NCI-H2227 (cell line): Measurements from ENCODE around the gene QSOX2.

Source experiments
- DNase-seq: peaks from one replicate; lab custom pipeline; 2025; ENCODE audit not compliant: unreplicated experiment; lab: John Stamatoyannopoulos, UW

QSOX2 gene

DNA sequence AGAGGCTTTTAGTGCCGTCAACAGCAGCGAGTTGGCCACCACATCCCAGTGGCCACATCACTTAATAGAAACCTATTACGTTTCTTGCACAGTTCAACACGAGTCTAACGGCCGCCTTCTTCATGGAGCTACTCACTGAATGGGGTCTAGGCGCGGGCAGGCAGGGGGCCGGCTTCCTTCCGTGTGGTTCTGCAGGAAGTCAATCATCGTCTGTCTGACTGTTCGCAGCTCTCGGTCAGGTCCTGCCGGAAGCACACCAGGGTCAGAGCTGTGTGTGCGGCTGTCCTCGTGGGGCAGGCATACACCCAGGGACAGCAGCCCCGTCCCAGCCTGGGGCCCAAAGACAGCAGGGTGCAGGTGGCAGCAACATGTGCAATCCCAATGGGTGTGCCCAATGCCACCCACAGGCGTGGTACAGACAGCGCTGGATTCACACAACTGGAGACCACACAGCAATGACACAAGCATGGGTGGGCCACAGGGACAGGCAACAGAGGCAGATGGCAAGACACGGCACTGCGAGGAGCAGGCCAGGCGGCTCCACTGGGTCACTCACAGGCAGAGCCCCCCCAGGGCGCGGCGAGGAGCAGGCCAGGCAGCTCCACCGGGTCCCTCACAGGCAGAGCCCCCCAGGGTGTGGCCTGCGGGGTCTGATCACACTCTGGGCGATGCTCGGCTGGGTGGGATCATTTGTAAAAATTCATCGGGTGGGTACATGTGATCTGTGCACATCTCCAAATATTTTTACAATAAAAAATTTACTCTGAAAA lies 21.6 kb downstream of the QSOX2 start:
- DNase-seq: no peak

DNA sequence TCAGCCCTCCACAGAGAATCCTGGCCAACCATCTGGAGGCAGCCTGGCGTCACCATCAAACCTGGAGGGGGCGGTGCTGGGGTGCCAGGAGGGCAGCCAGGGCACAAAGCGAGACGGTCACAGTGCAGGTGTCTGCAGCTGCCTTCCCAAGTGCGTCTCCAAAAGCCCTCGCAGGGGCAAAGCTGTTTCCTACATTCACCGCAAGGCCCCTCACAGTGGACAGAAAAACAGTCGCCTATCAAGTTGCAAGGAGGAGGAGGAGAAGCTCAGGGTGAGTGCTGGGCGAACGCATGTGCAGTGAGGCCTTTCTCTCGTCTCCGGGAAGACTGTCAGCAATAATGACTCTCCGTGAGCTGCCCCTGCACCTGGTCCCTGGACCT lies 22.7 kb downstream of the QSOX2 start:
- DNase-seq: no peak

DNA sequence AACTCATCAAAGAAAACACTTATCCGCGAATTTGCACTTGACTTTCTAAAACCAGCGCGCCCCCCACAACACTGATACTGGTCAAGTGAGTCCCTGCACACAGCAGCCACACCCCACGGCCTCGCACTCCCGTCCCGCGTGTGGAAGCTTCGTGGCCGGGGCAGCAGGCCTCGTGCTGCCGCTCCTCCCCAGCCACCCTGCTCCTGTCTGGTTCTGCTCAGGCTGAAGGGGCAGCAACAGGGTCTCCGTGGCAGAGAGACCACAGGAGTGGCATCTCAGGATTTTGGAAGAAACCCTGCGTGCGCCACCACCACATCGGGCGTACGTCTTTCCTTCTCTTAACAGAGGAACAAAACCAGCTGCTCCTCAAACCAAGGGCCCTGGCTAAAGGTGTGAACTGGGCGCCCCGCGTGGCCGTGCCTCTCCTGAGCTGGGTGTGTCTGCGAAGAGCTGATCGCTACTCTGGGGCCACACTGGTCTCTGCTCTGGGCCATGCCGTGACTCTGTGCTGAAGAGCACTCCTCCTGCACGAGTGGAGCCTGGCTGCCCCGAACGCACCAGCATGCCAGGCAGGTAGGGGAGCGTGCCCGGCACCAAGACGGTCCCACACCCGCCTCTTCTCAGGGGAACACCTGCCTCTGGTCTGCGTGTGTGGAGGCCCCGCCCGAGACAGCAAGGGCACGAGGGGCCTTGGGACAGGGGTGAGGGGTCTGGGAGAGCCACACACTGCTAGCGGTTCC lies 23.3 kb downstream of the QSOX2 start:
- DNase-seq: no peak

DNA sequence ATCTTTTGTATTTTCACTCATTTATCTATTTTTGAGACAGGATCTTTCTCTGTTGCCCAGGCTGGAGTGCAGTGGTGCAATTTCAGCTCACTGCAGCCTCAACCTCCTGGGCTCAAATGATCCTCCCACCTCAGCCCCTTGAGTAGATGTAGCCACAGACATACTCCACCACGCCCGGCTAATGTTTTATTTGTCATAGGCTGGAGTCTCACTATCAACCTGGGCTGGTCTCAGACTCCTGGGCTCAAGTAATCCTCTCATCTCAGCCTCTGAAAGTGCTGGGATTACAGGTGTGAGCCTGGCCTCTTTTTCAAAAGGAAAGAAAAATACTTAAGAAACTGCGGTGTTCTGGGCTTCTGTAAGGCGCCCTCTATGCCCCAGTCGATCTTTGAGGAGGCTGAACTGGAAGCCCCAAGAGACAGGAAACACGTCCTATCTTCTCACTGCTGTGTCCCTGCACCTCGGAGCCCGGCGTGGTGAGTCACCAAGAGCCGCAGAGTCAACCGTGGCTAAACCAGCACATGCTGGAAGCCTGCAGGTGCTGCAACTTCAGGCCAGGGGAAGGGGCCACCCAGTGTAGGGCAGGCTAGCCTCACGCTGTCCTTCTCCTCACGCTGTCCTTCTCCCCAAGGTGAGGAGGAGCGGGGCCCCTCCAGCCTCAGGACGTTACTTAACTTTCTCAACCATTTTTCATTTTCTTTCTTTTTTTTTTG lies 25.4 kb downstream of the QSOX2 start:
- DNase-seq: no peak

DNA sequence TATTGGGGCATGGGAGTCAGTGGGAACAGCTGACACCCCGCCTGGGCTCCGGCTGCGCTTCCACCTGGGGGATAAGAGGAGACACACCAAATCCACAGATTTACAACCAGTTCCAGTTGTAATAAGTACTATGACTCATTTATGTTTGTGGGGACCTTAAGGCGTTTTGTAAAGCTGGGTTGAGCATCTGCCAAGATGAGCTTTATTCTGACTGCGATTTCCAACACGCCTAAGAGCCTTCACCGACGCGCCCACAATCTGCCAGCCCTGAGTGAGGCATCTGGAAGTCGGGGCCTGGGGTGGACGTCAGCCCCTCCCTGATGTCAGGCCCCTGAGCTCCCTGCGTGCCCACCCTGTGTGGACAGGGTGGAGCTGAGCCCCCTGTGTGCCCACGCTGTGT lies 26.3 kb downstream of the QSOX2 start:
- no peak for DNase-seq

DNA sequence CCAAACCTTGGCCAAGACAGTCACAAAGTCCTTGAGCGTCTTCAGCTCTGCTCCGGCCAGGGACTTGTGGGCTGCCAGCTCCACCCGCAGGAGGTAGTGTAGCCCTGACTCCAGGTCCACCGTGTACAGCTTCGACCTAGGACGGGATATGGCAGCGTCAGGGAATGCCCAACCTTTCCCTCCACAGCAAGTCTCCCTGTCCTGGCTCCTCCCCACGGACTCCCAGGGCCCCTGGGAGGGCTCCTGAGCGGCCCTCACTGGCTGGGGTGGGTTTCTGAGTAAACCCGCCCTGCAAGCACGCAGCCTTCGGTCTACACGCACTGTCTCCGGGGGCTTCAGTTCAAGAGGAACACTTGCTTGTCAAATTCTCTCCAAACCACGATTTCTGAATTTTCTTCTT lies 26.9 kb downstream of the QSOX2 start:
- no peak for DNase-seq

DNA sequence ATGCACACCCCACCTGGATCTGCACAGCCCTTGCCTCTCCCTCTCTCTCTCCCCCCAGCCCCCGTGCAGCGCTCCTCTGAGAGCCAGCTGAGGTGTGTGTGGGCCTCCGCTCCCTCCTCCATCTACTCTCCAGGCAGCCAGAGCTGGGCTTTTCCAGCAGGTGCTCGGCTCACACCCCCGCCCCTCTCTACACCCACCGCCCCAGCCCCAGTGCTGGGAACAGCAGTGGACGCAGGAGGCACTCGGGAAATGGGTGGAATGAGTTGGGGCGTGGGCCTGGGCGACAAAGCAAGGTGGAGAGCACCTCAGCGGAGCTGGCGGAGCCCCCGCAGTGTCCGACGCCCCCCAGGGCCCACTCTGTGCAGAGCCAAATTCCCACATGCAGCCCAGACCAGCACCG lies 27.3 kb downstream of the QSOX2 start:
- DNase-seq: no peak

DNA sequence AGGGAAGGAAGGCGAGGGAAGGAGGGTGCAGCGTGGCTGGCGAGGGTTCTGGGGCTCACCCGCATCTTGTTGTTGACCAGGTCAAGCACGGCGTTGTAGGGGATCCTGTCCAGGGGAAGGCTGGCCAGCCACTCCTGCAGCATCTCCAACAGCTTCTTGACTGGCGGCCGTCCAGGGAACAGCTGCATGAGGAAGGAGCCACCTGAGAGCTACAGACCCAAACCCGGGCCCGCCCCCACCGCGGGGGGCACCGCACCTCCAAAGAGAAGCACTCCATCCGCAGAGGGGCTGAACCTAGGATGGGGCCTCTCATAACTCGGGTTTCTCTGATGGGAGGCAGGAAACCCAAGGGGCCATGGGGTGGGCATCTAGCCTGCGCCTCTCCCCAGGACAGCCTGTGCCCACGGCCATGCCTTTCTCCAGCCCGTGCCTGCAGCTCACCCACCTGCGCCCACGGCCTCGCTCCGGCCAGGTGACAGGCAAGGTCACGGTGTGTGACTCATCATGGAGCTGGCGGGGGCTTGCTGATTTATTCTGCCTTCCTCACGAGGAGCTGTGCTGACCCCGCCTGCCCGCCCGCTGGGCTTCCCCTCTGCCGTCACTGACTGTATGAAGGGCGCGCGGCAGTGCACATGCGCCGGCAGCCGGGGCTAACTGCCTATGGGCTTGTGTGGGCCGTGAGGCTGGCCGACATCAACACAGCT lies 28.9 kb downstream of the QSOX2 start:
- no peak for DNase-seq

DNA sequence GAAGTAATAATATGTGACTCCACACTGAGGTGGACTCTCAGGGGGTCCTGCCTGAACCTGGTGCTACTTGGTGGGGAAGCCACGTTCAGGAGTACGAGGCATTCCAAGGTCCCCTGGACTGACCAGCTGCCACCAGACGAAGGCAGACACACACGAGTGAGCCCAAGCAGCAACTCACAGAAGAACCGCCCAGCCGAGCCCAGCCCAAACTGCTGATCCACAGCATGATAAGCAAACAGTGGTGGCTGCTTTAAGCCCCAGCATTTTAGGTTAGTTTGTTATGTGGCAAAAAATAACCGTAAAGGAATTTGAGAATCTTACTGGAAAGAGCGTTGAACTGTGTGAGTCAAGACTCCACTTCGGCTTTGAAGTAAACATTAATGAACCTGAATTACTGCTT lies 31.9 kb downstream of the QSOX2 start:
- no peak for DNase-seq

DNA sequence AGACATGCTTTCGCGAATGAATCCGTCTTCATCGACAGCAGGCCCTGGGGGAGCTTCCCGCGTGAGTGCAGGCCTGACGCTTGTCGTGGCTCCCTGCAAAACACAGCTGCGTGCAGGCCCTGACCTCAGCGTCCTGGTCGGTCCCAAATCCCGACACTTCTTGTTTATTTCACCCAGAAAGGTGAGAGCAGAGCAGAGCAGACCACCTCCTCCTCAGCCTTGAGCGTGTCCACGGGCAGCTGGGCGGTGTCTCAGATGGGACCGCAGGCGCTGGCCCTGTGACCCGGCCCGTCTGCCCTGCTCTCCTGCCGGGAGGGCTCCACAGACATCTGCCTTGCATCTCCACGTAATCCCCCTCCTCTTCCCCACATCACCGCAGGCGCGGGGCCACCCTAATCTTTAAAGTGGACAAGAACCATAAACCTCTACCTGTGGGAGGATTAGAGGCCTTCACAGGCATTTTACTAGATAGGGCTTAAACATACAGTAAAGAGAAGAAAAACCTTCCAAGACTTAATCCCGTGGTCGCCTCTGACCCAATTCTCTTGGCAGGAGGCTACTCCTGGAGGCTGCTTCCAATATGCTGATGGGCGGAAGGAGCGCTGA lies 33.2 kb downstream of the QSOX2 start:
- DNase-seq: no peak

DNA sequence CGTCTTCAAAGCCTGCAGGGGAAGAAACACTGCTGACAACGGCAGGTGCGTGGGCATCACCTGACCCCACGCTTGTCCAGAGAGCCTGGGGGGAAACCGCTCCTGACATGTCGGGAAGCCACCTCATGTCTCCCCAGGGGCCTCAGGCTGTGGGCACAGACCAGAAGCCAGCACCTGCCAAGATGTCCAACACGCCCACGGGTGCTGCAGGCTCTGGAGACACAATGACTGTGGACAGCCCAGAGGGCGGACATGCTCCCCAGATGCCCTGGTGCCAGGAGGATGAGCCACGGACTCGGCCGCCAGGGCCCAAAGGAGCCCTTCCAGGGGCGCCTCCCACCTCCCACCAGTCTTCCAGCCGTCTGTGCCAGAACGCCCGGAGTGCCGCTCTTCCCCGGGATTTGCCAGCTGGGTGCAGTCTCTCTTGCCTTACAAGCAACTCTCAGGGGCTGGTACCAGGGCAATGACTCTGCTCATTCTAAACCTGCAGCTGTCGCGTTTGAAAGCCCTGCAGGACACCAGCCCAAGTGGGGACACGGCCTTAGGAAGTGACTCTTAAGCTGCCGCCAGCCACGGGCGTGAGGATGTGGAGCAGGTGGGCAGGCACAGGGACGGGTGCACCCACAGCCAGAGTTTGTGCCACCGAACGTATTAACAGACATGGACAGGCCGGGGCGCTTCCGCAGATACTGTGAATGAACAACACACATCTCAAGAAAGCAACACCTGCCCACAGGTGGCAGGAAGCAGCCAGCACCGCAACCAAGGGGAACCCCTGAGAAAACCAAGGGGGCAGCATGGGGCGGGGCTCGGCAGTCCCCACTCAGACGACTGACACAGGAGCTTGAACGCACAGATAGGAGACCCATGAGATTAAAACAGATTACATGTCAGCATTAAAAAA lies 33.9 kb downstream of the QSOX2 start:
- DNase-seq: no peak

DNA sequence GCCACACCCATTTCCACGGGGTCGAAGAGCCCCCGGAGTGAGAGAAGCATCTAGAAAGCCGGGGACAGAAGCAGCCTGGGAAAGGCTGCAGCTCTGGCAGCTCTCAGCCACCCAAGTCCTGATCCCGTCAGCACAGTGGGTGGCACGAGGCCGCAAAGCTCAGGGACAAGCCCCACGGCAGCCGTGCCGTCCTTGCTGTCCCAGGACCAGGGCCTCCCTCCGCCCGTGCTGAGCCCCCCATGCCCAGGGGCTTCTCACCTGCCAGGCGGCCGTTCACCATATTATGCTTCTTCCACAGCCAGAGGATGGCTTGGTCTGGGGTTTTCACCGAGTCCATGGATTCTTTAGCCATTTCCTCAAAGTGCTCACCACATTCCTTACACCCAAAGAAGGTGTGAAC lies 34.6 kb downstream of the QSOX2 start:
- no peak for DNase-seq

DNA sequence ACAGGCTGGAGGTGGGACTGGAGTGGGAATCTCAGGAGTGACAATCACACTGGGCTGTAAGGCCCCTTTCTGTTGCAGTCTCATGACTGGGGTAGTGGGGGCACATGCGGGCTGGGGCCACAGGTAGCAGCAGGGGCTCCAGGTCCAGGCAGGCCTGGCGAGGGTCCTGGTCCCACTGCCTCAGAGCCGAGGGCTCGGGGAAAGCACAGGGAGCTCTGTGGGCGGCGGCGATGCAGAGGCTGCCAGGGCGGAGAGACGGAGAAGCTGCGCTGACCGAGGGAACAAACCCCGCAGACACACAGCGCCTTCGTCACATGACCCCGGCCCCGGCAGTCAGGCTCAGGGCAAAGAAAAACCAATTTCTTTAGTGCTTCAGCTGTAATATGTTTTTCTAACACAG lies 35.3 kb downstream of the QSOX2 start:
- DNase-seq: no peak

DNA sequence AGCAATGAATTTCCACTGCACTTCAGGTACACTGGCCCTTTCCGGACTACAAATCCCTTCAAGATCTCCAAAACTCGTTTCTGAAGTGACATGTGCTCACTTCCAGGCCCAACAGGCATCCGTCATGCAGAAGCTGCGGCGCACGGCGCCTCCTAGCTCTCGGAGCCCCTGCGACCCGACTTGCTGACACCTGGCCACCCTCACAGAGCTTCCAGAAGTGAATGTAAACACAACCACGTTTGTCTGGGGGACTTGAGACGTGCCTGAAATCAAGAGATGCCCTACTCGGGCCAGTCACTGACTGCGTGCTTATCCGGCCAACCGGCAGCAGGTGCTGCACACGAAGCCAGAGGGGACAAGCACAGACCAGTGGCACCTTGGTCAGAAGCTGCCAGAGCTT lies 35.8 kb downstream of the QSOX2 start:
- no peak for DNase-seq

DNA sequence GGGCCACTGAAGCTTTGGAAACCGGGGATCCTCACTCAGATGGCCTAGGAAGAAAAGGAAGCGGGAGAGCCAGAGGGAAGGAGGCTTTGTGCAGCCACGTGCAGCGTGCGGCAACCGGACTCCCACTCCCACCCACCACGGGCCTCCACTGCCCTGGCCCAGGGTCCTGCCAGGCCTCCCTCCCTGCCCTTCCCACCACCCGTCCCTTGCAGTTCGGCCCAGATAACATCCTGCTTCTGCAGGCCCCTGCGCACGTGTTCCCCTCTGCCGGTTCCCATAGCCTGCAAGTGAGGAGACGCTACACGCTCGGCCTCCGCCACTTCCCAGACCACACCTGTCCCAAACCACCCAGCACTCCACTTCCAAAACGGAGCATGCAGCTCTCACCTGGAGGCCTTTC lies 36.4 kb downstream of the QSOX2 start:
- DNase-seq: no peak

DNA sequence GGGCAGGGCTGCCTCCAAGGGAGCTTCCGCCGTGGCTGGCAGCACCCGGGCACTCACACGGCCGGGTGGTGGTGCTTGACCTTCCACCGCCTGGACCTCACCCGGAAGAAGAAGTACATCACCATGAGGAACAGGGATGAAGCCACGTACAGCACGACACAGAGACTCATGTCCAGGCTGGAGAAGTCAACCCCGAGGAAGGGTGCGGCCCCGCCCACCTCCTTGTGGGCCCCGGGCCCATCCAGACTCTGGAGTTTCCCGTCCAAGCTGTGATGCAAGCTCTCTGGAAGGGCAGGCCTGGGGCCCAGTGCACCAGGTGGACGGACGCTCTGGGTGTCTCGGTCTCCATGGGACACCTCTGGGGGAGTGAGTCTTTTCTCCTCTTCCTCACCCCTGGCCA lies 36.9 kb downstream of the QSOX2 start:
- DNase-seq: no peak

DNA sequence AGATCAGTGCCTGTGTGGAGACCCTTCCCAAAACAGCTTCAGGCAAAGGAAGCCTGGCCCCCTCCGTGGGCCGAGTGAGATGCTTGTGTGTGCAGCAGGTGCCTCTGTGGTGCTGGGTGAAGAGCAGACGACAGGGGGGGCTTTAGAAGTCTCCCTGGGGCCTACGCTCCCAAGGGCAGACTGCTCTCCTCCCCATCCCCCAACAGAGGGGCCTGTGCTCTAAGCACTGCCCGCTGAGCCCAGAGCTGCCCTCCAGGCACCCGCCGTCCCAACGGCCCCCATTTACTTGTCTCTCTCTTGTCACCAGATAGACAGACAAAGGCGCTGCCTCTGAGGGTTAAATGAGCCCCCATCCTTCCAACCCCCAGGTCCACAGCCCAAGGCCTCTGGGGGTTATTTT lies 38.0 kb downstream of the QSOX2 start:
- no peak for DNase-seq

DNA sequence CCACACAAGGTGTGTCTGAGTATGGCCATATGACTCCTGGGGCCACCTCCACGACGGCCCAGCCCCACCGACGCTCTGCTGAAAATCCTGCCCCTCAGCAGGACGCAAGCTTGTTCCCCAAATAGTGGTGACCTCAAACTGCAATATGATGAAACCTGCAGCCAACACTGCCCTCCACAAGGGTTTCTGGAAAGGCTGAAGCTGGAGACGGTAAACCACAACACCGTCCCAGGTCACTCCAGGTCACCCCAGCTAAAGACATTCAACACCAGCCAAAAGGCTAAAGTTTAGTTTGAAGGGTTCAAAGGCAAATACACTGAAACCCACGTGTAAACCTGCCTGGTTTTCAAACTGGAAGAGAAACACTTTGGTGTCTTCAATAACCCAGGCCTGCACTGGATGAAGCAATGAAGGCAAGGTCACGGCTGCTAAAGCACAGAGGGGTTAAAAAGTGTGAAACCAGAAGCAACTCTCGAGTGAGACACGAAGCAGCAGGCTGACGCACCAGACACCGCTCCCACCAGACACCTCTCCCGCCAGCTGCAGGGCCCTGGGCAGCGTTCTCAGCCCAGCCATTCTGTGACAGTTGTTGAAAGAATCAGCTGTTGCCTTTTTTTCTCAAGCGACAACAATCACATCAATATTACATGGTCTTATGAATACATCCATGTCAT lies 38.9 kb downstream of the QSOX2 start:
- DNase-seq: no peak

DNA sequence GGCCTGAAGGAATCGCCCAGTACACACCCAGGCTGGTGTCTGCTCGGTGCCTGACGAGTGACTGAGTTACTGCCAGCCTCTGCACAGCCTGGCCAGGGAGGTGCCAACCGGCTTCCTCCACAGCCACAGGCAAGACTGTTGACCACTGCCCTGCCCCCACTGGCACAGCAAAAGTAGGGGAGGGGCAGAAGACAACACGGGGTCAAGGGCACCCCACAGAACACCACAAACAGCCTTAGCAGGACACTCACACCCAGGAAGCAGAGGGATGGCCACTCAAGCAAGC lies 40.0 kb downstream of the QSOX2 start:
- DNase-seq: no peak
